Fibroblast of pulmonary artery (primary cell): ENCODE measurements around the gene GNPAT.

Source experiments
- DNase-seq: peaks from one replicate; pipeline ENCODE4 v3.0.0-alpha.2; 2010; ENCODE audit warnings: low read depth
- H3K4me3 ChIP-seq: replicated peaks from 2 replicates; pipeline ENCODE4 v1.5.1; 2011; ENCODE audit warnings: low read depth, mild to moderate bottlenecking, control low read depth, low read length, moderate library complexity
- CTCF ChIP-seq: IDR thresholded peaks from 2 replicates; pipeline ENCODE4 v1.5.1; 2011; ENCODE audit warnings: mild to moderate bottlenecking, control low read depth, low read length, inconsistent platforms; ENCODE audit errors: missing control alignments

GNPAT gene

GRCh38 chr1:231322880-231323530, 82.0 kb downstream of the GNPAT start:
- no peak for DNase-seq
- no peak overlapping the region for H3K4me3 ChIP-seq
- TF ChIP-seq CTCF = peak; percentile 14

- no peak for TF ChIP-seq CTCF
- DNase-seq = no peak
- H3K4me3 ChIP-seq = no peak overlapping the region
Measured at GRCh38 chr1:231324660-231325059, 83.6 kb downstream of the GNPAT start.

- TF ChIP-seq CTCF = no peak
- H3K4me3 ChIP-seq = no peak overlapping the region
- DNase-seq = no peak
Measured at GRCh38 chr1:231326248-231326647, 85.2 kb downstream of the GNPAT start.
